LNCAP (cell line): ENCODE measurements around the gene IGSF8.

Experiments
- TF ChIP-seq, protein P1 (sequence below): fragments of 450-650 bp; IDR thresholded peaks from 2 replicates; pipeline ENCODE4 v1.5.1; 2017; ENCODE audit warnings: mild to moderate bottlenecking

Gene IGSF8

DNA sequence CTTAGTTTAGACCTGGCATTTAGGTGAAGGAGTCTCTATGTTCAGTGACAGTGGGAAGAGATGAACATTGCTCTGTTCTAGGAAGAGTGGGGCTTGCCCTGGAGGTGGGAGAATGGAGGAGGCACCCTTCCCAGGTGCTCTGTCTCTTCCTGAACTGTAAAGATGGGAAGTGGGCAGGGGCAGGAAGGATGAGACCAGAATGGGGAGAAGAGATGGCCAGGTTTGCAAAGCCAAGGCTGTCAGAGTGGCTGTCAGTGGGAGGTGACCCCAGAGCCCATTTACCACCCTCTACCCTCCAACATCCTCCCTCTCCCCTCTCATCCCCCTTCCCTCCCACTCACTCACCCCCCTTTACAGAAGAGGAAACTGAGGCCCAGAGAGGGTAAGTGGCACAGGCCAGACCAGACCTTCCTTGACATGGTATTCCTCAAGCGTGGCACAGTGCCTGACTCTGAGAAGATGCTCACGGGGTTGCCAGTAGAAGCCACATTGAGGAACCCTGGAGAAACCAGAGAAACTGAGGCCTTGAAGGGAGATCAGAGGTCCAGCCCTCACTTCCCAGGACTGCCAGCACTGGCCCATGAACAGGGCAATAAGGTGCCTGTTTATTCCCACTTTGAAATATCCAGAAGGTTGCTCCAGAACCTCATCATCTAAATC is 1.4 kb upstream of the IGSF8 start:
- TF ChIP-seq, protein P1, sequence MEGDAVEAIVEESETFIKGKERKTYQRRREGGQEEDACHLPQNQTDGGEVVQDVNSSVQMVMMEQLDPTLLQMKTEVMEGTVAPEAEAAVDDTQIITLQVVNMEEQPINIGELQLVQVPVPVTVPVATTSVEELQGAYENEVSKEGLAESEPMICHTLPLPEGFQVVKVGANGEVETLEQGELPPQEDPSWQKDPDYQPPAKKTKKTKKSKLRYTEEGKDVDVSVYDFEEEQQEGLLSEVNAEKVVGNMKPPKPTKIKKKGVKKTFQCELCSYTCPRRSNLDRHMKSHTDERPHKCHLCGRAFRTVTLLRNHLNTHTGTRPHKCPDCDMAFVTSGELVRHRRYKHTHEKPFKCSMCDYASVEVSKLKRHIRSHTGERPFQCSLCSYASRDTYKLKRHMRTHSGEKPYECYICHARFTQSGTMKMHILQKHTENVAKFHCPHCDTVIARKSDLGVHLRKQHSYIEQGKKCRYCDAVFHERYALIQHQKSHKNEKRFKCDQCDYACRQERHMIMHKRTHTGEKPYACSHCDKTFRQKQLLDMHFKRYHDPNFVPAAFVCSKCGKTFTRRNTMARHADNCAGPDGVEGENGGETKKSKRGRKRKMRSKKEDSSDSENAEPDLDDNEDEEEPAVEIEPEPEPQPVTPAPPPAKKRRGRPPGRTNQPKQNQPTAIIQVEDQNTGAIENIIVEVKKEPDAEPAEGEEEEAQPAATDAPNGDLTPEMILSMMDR: no peak

DNA sequence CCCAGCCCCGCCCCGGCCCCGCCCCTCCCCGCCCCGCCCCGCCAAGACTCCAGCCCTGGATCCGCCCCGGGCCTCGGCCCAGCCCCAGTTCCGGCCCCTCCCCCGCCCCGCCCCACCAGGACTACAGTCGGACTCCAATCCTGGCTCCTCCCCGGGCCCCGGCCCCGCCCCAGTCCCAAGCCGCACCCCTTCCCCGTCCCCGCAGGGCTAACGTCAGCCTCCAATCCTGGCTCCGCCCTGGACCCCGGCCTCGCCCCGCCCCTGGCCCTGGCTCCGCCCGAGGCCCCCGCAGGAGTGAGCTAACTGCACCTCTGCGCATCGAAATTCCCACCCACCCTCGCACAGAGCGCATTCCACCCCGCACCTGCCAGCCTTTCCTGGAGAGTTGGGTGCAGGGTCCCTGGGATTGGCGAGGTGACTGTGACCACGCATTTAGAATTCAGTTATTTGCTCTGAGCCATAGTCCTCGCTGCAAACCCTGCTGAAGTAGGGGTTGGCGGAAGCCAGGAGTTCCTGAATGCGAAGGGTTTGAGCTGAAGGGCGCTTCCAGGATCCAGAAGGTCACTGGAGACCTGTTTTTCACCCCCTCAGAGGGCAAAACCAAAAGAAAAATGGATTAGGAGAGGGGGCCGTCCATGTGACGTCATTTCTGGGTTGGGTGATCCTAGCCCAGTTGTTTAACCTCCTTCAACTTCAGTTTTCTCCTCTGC is 588 bp upstream of the IGSF8 start:
- TF ChIP-seq, protein P1: no peak

DNA sequence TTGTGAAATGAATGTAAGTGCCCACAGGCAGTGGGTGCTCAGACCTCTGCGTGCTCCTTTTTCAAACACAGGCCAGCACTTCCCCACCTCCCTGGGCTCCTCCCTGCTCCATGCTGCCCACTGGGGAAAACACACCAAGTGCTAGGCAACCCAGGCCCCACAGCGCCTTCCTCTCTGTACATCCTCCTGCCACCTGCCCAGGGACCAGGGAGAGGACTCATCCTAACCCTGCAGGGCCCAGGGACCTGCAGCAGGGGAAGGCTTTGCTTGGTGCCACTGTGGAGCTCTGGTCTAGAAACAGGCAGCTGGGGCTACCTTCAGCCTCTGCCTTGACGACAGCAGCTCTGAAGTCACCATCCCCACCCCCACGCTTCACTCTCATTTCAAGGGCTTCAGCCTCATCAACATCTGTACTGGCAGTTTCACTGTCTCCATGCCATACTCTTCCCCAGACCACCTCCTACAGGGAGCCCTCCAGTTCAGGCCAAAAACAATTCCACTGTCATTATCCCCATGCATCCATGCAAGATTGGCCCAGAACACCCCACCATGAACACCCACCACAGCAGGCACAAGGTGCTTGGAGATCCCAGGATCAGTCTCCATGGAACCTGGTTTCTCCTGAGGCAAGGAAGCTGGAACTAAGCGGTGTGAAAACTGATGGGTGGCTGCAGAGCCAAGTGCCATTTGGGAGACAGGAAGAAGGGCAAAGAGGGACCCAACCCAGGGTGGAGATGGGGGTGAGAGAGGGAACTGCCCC is 1.1 kb downstream of the IGSF8 start:
- TF ChIP-seq, protein P1: no peak

DNA sequence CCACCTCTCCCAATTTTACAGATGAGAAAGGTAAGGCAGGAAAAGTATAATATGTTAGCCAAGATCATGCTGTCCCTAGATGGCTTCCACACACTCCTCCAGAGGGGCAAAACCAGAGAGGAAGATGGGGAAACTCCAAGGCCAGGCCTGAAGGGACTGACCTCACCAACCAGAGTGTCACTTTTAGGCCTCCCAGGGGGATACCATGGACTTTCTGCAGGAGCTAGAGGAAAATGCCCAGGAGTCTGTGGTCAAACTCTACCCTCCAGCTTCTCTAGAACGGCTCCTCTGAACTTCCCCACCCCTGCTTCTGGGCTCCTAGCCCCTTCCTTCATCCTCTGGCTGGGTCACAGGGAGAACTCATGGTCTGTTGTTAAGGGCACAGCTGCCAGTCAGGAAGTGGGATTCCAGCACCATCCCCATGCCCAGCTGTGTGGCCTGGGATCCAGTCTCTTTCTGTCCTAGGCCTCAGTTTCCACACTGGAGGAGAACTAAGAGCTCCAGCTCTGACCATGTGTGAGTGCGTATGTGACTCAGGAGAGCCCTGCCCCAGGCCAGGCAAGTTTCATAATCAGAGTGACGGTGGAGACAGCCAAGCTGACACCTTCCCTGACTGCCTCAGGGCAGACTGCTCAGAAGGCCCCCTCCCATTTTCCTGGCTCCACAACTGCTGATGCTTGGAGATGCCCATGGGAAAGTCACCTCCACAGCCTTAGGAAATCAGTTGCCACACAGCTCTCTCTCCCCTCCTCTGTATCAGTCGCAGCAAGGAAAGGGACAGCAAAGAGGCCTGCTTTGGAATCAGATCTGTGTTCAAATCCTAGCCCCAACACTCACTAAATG is 1.9 kb downstream of the IGSF8 start:
- TF ChIP-seq, protein P1: no peak

DNA sequence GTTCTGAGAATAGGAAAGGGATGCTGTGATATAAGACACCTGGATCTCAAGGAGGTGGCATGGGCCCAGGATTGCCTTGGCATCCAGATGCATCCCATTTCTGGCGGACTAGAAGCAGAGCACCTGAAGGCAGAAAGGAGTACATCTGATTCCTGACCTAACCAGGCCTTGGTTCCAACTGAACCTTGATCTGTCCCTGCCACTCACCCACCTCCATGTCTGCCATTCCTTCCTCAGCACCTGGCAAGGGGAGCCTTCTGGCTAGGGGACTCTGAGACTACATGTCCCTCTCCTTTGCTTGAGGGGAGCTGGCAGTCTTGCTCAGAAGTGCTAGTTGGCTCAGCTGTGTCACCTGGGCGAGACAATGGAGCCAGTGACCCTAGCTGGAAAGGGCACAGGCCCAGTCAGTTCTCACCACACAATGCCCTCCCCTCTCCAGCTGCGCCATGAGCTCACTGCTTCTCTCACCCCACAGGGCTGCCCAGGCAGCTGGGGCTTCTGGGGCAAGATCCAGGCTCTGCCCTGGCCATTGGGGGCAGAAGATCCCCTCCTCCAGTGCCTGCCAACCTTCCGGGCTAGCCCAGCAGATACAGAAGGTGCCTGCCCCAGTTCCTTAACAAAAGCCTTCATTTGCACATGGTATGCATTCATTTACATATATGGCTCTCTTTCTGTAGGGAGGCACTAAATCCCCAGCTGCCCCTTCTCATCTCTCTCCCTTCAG is 2.9 kb downstream of the IGSF8 start:
- TF ChIP-seq, protein P1: no peak

DNA sequence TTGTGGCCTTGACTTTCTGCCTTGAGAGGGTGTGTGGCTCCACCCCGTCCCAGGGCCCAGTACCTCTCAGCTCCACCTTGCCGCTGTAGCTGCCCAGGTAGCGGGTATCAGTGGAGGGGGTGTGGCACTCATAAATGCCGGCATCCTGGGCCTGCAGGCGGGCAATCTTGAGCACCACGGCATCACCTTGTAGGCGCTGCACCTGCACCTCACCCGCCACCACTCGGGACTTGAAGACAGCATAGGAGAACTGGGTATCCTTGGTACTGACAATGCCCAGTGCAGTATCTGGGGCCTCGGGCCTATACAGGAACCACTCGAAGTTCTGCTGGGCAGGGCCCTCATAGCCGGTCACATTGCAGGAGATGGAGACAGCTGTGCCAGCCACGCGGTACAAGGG is 3.6 kb downstream of the IGSF8 start:
- TF ChIP-seq, protein P1: no peak
